AG10803 (cell line): Measurements from ENCODE around the gene TMEM205.
A peak's percentile ranks its signal among the peaks of the same experiment; 100 is the strongest.

Experiments used
- DNase-seq: peaks from one replicate; pipeline ENCODE4 v3.0.0; 2010; ENCODE audit warnings: low read depth
- H3K4me3 ChIP-seq: 2 replicates; pipeline ENCODE4 v1.5.1; 2011; ENCODE audit warnings: mild to moderate bottlenecking, low read length, control low read depth
- CTCF ChIP-seq: conservative IDR thresholded peaks from 2 replicates; pipeline ENCODE4 v1.5.1; 2011; ENCODE audit warnings: mild to moderate bottlenecking, low read length, control low read depth, inconsistent platforms

The TMEM205 gene

GRCh38 chr19:11306337-11306736 lies 39.7 kb downstream of the TMEM205 start:
- H3K4me3 ChIP-seq = no peak overlapping the region
- no peak for TF ChIP-seq CTCF
- DNase-seq = no peak

DNA sequence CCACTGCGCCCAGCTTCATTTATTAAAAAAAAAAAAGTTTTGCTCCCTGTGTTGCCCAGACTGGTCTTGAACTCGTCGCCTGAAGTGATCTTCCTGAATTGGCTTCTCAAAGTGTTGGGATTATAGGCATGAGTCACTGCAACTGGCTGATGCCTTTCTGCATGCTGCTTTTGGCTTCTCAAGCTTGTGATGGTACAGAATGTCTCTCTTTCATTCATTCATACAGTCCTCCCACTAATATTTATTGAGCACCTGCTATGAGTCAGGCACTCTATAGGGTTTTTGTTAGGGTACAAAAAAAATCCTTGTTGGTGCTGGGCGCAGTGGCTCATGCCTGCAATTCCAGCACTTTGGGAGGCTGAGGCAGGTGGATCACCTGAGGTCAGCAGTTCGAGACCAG lies 41.1 kb downstream of the TMEM205 start:
- no peak for TF ChIP-seq CTCF
- DNase-seq = no peak
- H3K4me3 ChIP-seq = no peak overlapping the region

- no peak for TF ChIP-seq CTCF
- no peak overlapping the region for H3K4me3 ChIP-seq
- DNase-seq = no peak
Measured at GRCh38 chr19:11300811-11301120, 45.3 kb downstream of the TMEM205 start.

DNA sequence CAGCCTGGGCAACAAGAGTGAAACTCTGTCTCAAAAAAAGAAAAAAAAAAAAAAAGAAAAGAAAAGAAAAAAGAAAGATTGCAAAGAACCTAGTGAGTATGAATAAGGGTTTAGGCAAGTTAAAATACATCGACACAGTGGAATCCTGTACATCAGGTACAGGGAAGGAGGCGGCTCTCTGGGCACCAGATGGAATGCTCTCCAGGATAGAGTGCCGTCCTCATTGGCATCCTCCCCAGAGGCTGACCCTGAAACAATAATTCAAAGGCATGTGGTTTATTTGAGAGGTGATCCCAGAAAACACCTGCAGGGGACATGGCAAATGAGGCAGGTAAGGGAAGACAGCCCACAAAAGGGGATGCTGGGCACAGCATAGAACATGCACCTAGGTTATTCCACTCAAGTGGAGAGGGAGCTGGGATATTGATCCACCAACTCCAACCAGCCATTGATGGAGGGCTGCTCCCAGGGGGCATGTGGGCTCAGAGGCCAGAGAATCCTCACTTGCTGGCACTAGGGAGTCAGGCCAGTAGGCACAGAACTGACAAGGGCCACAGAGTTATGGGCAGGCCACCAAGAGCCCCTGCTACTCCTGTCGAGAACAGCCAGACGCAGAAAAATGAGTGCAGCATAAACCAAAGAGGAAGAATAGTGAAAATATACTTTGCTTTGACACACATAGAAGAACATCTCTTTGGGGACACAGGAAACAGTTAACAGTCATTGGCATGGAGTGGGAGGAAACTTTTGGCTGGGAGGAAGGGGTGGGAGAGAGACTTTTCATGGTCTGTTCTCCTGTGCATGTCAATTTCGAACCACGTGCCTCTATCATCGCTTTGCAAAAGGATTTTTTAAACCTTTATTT lies 45.9 kb downstream of the TMEM205 start:
- H3K4me3 ChIP-seq = no peak overlapping the region
- no peak for DNase-seq
- TF ChIP-seq CTCF = no peak

DNA sequence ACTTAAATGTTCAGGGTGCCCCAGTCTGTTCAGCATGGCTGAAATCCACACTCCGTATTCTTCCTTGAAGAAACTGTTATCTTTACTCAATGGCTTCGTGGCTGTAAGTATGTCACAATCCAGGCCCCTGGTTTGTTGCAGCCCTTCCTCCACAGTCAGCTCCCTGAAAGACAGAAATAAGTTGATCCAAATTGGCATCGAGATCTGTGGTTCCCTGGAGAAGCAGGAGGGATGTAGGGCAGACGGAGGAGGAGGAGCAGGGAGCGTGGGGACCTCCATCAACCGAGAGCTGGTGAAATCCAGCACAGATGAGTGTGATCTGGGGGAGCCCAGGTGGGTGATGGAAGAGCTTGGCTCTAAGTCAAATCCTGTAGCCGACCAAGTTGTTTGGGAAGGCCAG lies 49.8 kb downstream of the TMEM205 start:
- TF ChIP-seq CTCF = no peak
- peak; percentile 37 for DNase-seq
- no peak overlapping the region for H3K4me3 ChIP-seq

DNA sequence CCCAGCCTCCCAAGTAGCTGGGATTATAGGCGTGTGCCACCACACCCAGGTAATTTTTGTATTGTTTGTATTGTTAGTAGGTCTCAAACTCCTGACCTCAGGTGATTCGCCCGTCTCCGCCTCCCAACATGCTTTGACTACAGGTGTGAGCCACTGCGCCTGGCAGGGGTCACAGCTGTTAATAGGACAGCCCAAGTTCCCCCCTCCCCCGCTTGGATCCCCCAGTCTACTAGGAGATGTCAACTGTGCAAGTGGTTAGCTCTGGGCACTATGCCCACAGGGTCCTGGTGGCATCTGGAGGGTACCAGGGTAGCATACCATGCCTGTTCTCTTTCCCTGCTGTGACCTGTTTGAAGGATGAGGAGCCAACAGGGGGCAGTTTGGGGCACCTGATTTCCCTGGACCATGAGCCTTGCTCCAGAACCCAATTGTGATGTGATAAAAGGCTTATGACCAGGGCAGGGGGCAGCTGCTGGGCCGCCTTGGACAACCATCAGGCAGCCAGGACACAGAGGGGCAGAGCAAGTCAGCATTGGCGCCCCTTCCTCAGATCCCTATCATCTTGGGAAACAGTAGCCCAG lies 50.3 kb downstream of the TMEM205 start, which contains the start of gene TSPAN16:
Gene TSPAN16 (plus strand): TSS at position 496 of the 581 bp plus-strand sequence. CDS start 138 bp downstream, outside the sequence.
- H3K4me3 ChIP-seq = no peak within 1 kb of the TSS
- no peak for DNase-seq
- 0 out of 2 replicates have a peak, but pooled peaks have one; percentile 15 for TF ChIP-seq CTCF

- no peak overlapping the region for H3K4me3 ChIP-seq
- no peak for TF ChIP-seq CTCF
- DNase-seq = no peak
Measured at GRCh38 chr19:11295180-11295579, 50.9 kb downstream of the TMEM205 start.
